Breast epithelium (tissue), 3 donors: ENCODE data around the gene CAB39.

Source experiments
- CTCF ChIP-seq, 3 donors: fragments of 450-650 bp; IDR thresholded peaks; one replicate each; pipeline ENCODE4 v1.5.1; 2016 to 2017; ENCODE audit warnings: antibody characterized with exemption in 3 of 3, mild to moderate bottlenecking in 3 of 3, moderate library complexity in 3 of 3
- POLR2A ChIP-seq: fragments of 450-650 bp; IDR thresholded peaks from one replicate; pipeline ENCODE4 v1.6.1; 2016; ENCODE audit warnings: antibody characterized with exemption, mild to moderate bottlenecking, moderate library complexity
- POLR2AphosphoS5 ChIP-seq, 3 donors: sonication (generic); formaldehyde crosslinking; IDR thresholded peaks; one replicate each; pipeline ENCODE4 v1.6.1; 2017; ENCODE audit warnings: antibody characterized with exemption in 3 of 3

- TF ChIP-seq CTCF (IDR thresholded peaks at IDR 0.05) (no peak), POLR2A (no peak), POLR2AphosphoS5 (IDR thresholded peaks at IDR 0.05) (no peak)
Measured at GRCh38 chr2:230714136-230714480, 1.5 kb downstream of the CAB39 start.
